Muscle layer of colon (tissue), 2 donors: ENCODE results near the gene TNNI3K.

ENCODE experiments used
- H3K27ac ChIP-seq: one replicate; pipeline ENCODE4 v1.7.0; 2013; ENCODE audit warnings: low read depth, mild to moderate bottlenecking, low read length, moderate library complexity
- H3K27me3 ChIP-seq, 2 donors: one replicate each; pipeline ENCODE4 v1.7.0; 2013; ENCODE audit warnings: low read length in 2 of 2, mild to moderate bottlenecking in 2 of 2; ENCODE audit not compliant: insufficient read depth in 2 of 2, control insufficient read depth in 1 of 2
- H3K36me3 ChIP-seq: one replicate; pipeline ENCODE4 v1.7.0; 2013; ENCODE audit warnings: mild to moderate bottlenecking, low read length; ENCODE audit not compliant: insufficient read depth
- H3K4me1 ChIP-seq: one replicate; pipeline ENCODE4 v1.7.0; 2013; ENCODE audit warnings: mild to moderate bottlenecking, low read length; ENCODE audit not compliant: insufficient read depth
- H3K4me3 ChIP-seq, 2 donors: one replicate each; pipeline ENCODE4 v1.7.0; 2013; ENCODE audit warnings: low read length in 2 of 2, low read depth in 1 of 2, mild to moderate bottlenecking in 1 of 2, moderate library complexity in 1 of 2
- H3K9ac ChIP-seq: one replicate; pipeline ENCODE4 v1.7.0; 2013; ENCODE audit warnings: low read length
- H3K9me3 ChIP-seq: one replicate; pipeline ENCODE4 v1.7.0; 2013; ENCODE audit warnings: mild to moderate bottlenecking, low read length
- donor health status: abdominal sarcoma.
- donor health status: Adenocarcinoma of cecum.

Gene TNNI3K

GRCh38 chr1:74505928-74506710, 270.9 kb downstream of the TNNI3K start:
- Histone ChIP-seq H3K4me1 (no peaks in the 10 kb centered on the region), H3K27ac (no peak overlapping the region)

GRCh38 chr1:74508449-74508848, 273.3 kb downstream of the TNNI3K start:
- no peaks in the 10 kb centered on the region for H3K27me3 ChIP-seq
- H3K9me3 ChIP-seq: no peaks in the 10 kb centered on the region
- H3K36me3 ChIP-seq: no peaks in the 10 kb centered on the region
- no peak overlapping the region for H3K9ac ChIP-seq
- no peak overlapping the region for H3K27ac ChIP-seq
- no peaks in the 10 kb centered on the region for H3K4me1 ChIP-seq
- H3K4me3 ChIP-seq: no peak overlapping the region

More at GRCh38 chr1:74505928-74506710, 270.9 kb downstream of the TNNI3K start:
- Histone ChIP-seq H3K9me3 (no peaks in the 10 kb centered on the region), H3K36me3 (no peaks in the 10 kb centered on the region), H3K27me3 (no peaks in the 10 kb centered on the region), H3K9ac (no peak overlapping the region), H3K4me3 (no peak overlapping the region)

- Histone ChIP-seq H3K9ac (no peak within 1 kb of the TSS), H3K9me3 (no peaks in the 10 kb centered on the region), H3K27ac (no peak within 1 kb of the TSS), H3K4me3 (no peak within 1 kb of the TSS), H3K27me3 (no peaks in the 10 kb centered on the region), H3K36me3 (no peaks in the 10 kb centered on the region), H3K4me1 (no peaks in the 10 kb centered on the region)
Observed at GRCh38 chr1:74512170-74512915, 277.2 kb downstream of the TNNI3K start, which contains the start of gene LRRC53. TSS of gene LRRC53 (minus strand) at chr1:74512611. CDS start at chr1:74483349, 29,262 bp downstream.

GRCh38 chr1:74513411-74514300, 278.5 kb downstream of the TNNI3K start:
- H3K4me1 ChIP-seq: no peaks in the 10 kb centered on the region
- H3K27ac ChIP-seq: no peak overlapping the region
- H3K9ac ChIP-seq: no peak overlapping the region
- no peaks in the 10 kb centered on the region for H3K36me3 ChIP-seq
- no peaks in the 10 kb centered on the region for H3K27me3 ChIP-seq
- H3K4me3 ChIP-seq: no peak overlapping the region
- no peaks in the 10 kb centered on the region for H3K9me3 ChIP-seq

GRCh38 chr1:74517599-74518051, 282.4 kb downstream of the TNNI3K start:
- Histone ChIP-seq H3K9ac (no peak overlapping the region), H3K4me1 (no peaks in the 10 kb centered on the region), H3K27ac (no peak overlapping the region), H3K9me3 (no peaks in the 10 kb centered on the region), H3K27me3 (no peaks in the 10 kb centered on the region), H3K36me3 (no peaks in the 10 kb centered on the region), H3K4me3 (no peak overlapping the region)

- no peaks in the 10 kb centered on the region for H3K36me3 ChIP-seq
- no peak overlapping the region for H3K27ac ChIP-seq
- H3K27me3 ChIP-seq: no peaks in the 10 kb centered on the region
- no peaks in the 10 kb centered on the region for H3K9me3 ChIP-seq
- no peak overlapping the region for H3K4me3 ChIP-seq
- H3K9ac ChIP-seq: no peak overlapping the region
- H3K4me1 ChIP-seq: no peaks in the 10 kb centered on the region
Observed at GRCh38 chr1:74522148-74522547, 287.0 kb downstream of the TNNI3K start.

- Histone ChIP-seq H3K36me3 (no peaks in the 10 kb centered on the region), H3K27me3 (no peaks in the 10 kb centered on the region), H3K4me3 (no peak overlapping the region), H3K27ac (no peak overlapping the region), H3K9me3 (no peaks in the 10 kb centered on the region), H3K4me1 (no peaks in the 10 kb centered on the region), H3K9ac (no peak overlapping the region)
Observed at GRCh38 chr1:74523873-74524480, 288.8 kb downstream of the TNNI3K start.

GRCh38 chr1:74526708-74527107, 291.5 kb downstream of the TNNI3K start:
- H3K4me1 ChIP-seq: no peaks in the 10 kb centered on the region
- H3K27ac ChIP-seq: no peak overlapping the region
- no peaks in the 10 kb centered on the region for H3K36me3 ChIP-seq
- no peaks in the 10 kb centered on the region for H3K27me3 ChIP-seq
- no peak overlapping the region for H3K4me3 ChIP-seq
- H3K9ac ChIP-seq: no peak overlapping the region
- no peaks in the 10 kb centered on the region for H3K9me3 ChIP-seq

- Histone ChIP-seq H3K4me1 (no peaks in the 10 kb centered on the region), H3K9me3 (no peaks in the 10 kb centered on the region), H3K27me3 (no peaks in the 10 kb centered on the region), H3K9ac (no peak overlapping the region), H3K4me3 (no peak overlapping the region), H3K27ac (no peak overlapping the region), H3K36me3 (no peaks in the 10 kb centered on the region)
Observed at GRCh38 chr1:74528123-74528522, 292.9 kb downstream of the TNNI3K start.

GRCh38 chr1:74530892-74531291, 295.7 kb downstream of the TNNI3K start:
- no peaks in the 10 kb centered on the region for H3K4me1 ChIP-seq
- no peaks in the 10 kb centered on the region for H3K36me3 ChIP-seq
- no peaks in the 10 kb centered on the region for H3K27me3 ChIP-seq
- H3K9ac ChIP-seq: no peak overlapping the region
- H3K9me3 ChIP-seq: no peaks in the 10 kb centered on the region
- no peak overlapping the region for H3K27ac ChIP-seq
- no peak overlapping the region for H3K4me3 ChIP-seq

- Histone ChIP-seq H3K36me3 (no peaks in the 10 kb centered on the region), H3K4me3 (no peak overlapping the region), H3K27ac (no peak overlapping the region), H3K4me1 (no peaks in the 10 kb centered on the region), H3K27me3 (no peaks in the 10 kb centered on the region), H3K9me3 (no peaks in the 10 kb centered on the region), H3K9ac (no peak overlapping the region)
Observed at GRCh38 chr1:74531796-74532195, 296.6 kb downstream of the TNNI3K start.
